Measurements from ENCODE around the gene CRABP1.

CRABP1 gene

GRCh38 chr15:78340231-78341056 is at the start of gene CRABP1:
CRABP1 (plus strand) TSS chr15:78340353; CDS start chr15:78340429, 76 bp downstream.
- CTCF ChIA-PET = no interaction called here

GRCh38 chr15:78291052-78291451 is 49.1 kb upstream of the CRABP1 start:
- no peak for TF ChIP-seq CTCF (IDR thresholded peaks at IDR 0.05; ENCODE audit: control extremely low read depth, extremely low read depth, low read depth, missing control alignments)
- ChIA-PET CTCF (interaction anchor here (1.0 to 1.9 kb wide), 4 partner anchors 9 to 18 kb away, joined by 3 to 7 read pairs (median 5); partner anchors contain the start of gene SKIC8), POLR2A (no interaction called here)
- no peak for DNase-seq (ENCODE audit: extremely low spot score)

More at GRCh38 chr15:78340231-78341056, at the start of gene CRABP1:
- DNase-seq (ENCODE audit: extremely low spot score) = no peak
- no peak for TF ChIP-seq CTCF (IDR thresholded peaks at IDR 0.05; ENCODE audit: control extremely low read depth, extremely low read depth, low read depth, missing control alignments)
- POLR2A ChIA-PET = no interaction called here

GRCh38 chr15:78291698-78292097 is 48.5 kb upstream of the CRABP1 start:
- ChIA-PET POLR2A (no interaction called here), CTCF (interaction anchor here (1.0 to 1.9 kb wide), 4 partner anchors 8 to 17 kb away, joined by 3 to 7 read pairs (median 5); partner anchors contain the start of gene SKIC8)
- no peak for TF ChIP-seq CTCF (IDR thresholded peaks at IDR 0.05; ENCODE audit: control extremely low read depth, extremely low read depth, low read depth, missing control alignments)
- no peak for DNase-seq (ENCODE audit: extremely low spot score)

- ChIA-PET POLR2A (no interaction called here), CTCF (interaction anchor here (0.7 to 1.9 kb wide), 3 partner anchors 11 to 17 kb away, joined by 3 to 5 read pairs (median 5); no protein-coding TSS in a partner anchor)
- TF ChIP-seq CTCF (IDR thresholded peaks at IDR 0.05; ENCODE audit: control extremely low read depth, extremely low read depth, low read depth, missing control alignments) = no peak
- DNase-seq (ENCODE audit: extremely low spot score) = no peak
Observed at GRCh38 chr15:78292219-78292618, 47.9 kb upstream of the CRABP1 start.

- CTCF ChIA-PET = interaction anchor here (0.9 to 1.8 kb wide), 11 partner anchors 8 to 123 kb away, joined by 3 to 8 read pairs (median 4); partner anchors contain the start of gene DNAJA4
- no peak for TF ChIP-seq CTCF (IDR thresholded peaks at IDR 0.05; ENCODE audit: control extremely low read depth, extremely low read depth, low read depth, missing control alignments)
- POLR2A ChIA-PET = interaction anchor here (0.6 to 0.7 kb wide), 3 partner anchors 12 to 893 kb away, joined by 3 read pairs; no protein-coding TSS in a partner anchor
- peak; percentile 97 for DNase-seq (ENCODE audit: extremely low spot score)
Observed at GRCh38 chr15:78299101-78299930, 40.8 kb upstream of the CRABP1 start, which contains the start of gene SKIC8. SKIC8 (minus strand) TSS chr15:78299609; CDS start chr15:78295686, 3,923 bp downstream.

- no peak for DNase-seq (ENCODE audit: extremely low spot score)
- POLR2A ChIA-PET = interaction anchor here (1.0 kb wide), 1 partner anchor 15 kb away, joined by 3 read pairs; no protein-coding TSS in a partner anchor
- no peak for TF ChIP-seq CTCF (IDR thresholded peaks at IDR 0.05; ENCODE audit: control extremely low read depth, extremely low read depth, low read depth, missing control alignments)
- CTCF ChIA-PET = interaction anchor here (1.2 to 1.6 kb wide), 4 partner anchors 10 to 121 kb away, joined by 3 to 4 read pairs (median 3); no protein-coding TSS in a partner anchor
Observed at GRCh38 chr15:78301326-78301725, 38.8 kb upstream of the CRABP1 start.
